Measurements from ENCODE around the gene GALNT14. TPM values are rescaled to one million over a fixed set of nuclear protein-coding genes. Genes with fewer than 3 reads are reported as not detected.

GALNT14 gene
- total and polyA plus RNA-seq, 4 experiments from 2014 or later: 0.32 TPM; not detected in 3

- POLR2A ChIA-PET (ENCODE audit: partially characterized antibody): no interaction called here
These were observed 59.6 kb downstream of the GALNT14 start for GRCh38 chr2:31078579-31079105.

DNA sequence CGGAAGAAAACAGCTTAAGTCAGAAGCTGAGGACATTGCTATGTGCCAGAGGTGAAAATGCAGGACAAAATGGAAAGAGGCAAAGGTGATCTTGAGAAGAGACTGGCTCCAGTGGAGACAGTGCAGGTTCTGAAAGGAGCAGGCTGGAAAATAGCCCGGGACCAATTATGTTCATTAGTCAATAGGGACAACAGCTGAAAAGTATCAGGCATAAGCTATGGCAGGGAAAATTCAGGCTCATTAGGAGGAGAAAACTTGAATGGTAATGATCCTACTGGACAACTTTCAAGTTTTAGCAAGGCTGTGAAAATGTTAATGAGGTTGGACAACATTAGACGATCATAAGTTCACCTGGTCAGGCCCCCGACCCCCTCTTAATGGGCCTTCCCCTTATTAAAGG is 60.2 kb downstream of the GALNT14 start:
- Histone ChIP-seq H3K4me3 (ENCODE audit: low read length in 2 of 2) (no peak overlapping the region), H3K9me3 (ENCODE audit: control insufficient read depth in 1 of 2, low read length in 2 of 2) (no peaks in the 10 kb centered on the region), H3K36me3 (ENCODE audit: insufficient read depth, low read length) (no peaks in the 10 kb centered on the region), H3K27ac (ENCODE audit: low read depth, low read length) (no peak overlapping the region), H3K4me1 (ENCODE audit: insufficient read depth, low read length) (no peaks in the 10 kb centered on the region), H3K27me3 (ENCODE audit: insufficient read depth, low read length) (no peaks in the 10 kb centered on the region)
- no peak overlapping the region for H3K4me3 Mint-ChIP-seq
- ChIA-PET POLR2A (ENCODE audit: partially characterized antibody) (no interaction called here), CTCF (ENCODE audit: partially characterized antibody) (no interaction called here)
- DNase-seq: no peak
- no peaks in the 10 kb centered on the region for H3K36me3 Mint-ChIP-seq
- no peaks in the 10 kb centered on the region for H3K9me3 Mint-ChIP-seq
- intact Hi-C loops (cut with micrococcal nuclease): no loop called here
- H3K4me1 Mint-ChIP-seq: no peaks in the 10 kb centered on the region
- no peak overlapping the region for H3K27ac Mint-ChIP-seq
- H3K27me3 Mint-ChIP-seq: peaks cover 6 to 7% of the 10 kb centered on the region in 2 donors

More at GRCh38 chr2:31078579-31079105, 59.6 kb downstream of the GALNT14 start:
- no peak overlapping the region for H3K27ac Mint-ChIP-seq
- Histone ChIP-seq H3K4me3 (ENCODE audit: low read length in 2 of 2) (no peak overlapping the region), H3K27ac (ENCODE audit: low read depth, low read length) (no peak overlapping the region), H3K4me1 (ENCODE audit: insufficient read depth, low read length) (no peaks in the 10 kb centered on the region), H3K27me3 (ENCODE audit: insufficient read depth, low read length) (no peaks in the 10 kb centered on the region), H3K9me3 (ENCODE audit: control insufficient read depth in 1 of 2, low read length in 2 of 2) (no peaks in the 10 kb centered on the region), H3K36me3 (ENCODE audit: insufficient read depth, low read length) (no peaks in the 10 kb centered on the region)
- H3K4me1 Mint-ChIP-seq: no peaks in the 10 kb centered on the region
- no peak for DNase-seq
- H3K9me3 Mint-ChIP-seq: no peaks in the 10 kb centered on the region
- H3K4me3 Mint-ChIP-seq: no peak overlapping the region
- H3K27me3 Mint-ChIP-seq: peaks cover 8 to 9% of the 10 kb centered on the region in 2 donors
- CTCF ChIA-PET (ENCODE audit: partially characterized antibody): no interaction called here
- no peaks in the 10 kb centered on the region for H3K36me3 Mint-ChIP-seq
- intact Hi-C loops (cut with micrococcal nuclease): no loop called here

GRCh38 chr2:31075941-31076590 is 62.2 kb downstream of the GALNT14 start:
- Histone ChIP-seq H3K4me1 (ENCODE audit: insufficient read depth, low read length) (no peaks in the 10 kb centered on the region), H3K27ac (ENCODE audit: low read depth, low read length) (no peak overlapping the region), H3K4me3 (ENCODE audit: low read length in 2 of 2) (no peak overlapping the region), H3K9me3 (ENCODE audit: control insufficient read depth in 1 of 2, low read length in 2 of 2) (no peaks in the 10 kb centered on the region), H3K27me3 (ENCODE audit: insufficient read depth, low read length) (no peaks in the 10 kb centered on the region), H3K36me3 (ENCODE audit: insufficient read depth, low read length) (no peaks in the 10 kb centered on the region)
- Mint-ChIP-seq H3K9me3 (no peaks in the 10 kb centered on the region), H3K4me3 (no peak overlapping the region), H3K36me3 (no peaks in the 10 kb centered on the region), H3K4me1 (peaks cover 0 to 2% (median 0%) of the 10 kb centered on the region in 4 donors), H3K27ac (no peak overlapping the region), H3K27me3 (peaks cover 3 to 10% of the 10 kb centered on the region in 2 donors)
- DNase-seq: no peak
- ChIA-PET CTCF (ENCODE audit: partially characterized antibody) (no interaction called here), POLR2A (ENCODE audit: partially characterized antibody) (no interaction called here)
- intact Hi-C loops (cut with micrococcal nuclease): no loop called here

DNA sequence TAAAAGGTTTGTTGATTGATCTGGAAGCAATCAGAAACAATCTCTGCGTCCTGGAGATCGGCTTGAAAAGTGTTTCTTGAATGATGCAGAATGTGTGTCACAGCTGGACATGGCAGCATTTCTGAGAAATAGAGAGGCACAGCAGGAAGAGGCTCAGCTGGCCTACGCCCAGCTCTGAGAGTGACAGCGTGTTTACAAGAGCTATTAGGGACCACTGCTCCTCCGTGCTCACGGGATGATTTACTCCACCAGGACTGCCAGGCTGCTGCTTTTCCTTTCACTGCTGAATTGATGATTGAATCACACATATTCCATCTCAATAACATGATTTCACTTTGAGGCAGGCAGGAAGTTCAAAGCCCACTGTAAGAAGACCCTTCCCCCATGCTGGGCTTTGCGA is 62.8 kb downstream of the GALNT14 start:
- ChIA-PET POLR2A (ENCODE audit: partially characterized antibody) (no interaction called here), CTCF (ENCODE audit: partially characterized antibody) (no interaction called here)
- intact Hi-C loops (cut with micrococcal nuclease): no loop called here
- Histone ChIP-seq H3K27me3 (ENCODE audit: insufficient read depth, low read length) (no peaks in the 10 kb centered on the region), H3K4me3 (ENCODE audit: low read length in 2 of 2) (no peak overlapping the region), H3K9me3 (ENCODE audit: control insufficient read depth in 1 of 2, low read length in 2 of 2) (no peaks in the 10 kb centered on the region), H3K27ac (ENCODE audit: low read depth, low read length) (no peak overlapping the region), H3K36me3 (ENCODE audit: insufficient read depth, low read length) (no peaks in the 10 kb centered on the region), H3K4me1 (ENCODE audit: insufficient read depth, low read length) (no peaks in the 10 kb centered on the region)
- peaks cover 3 to 10% of the 10 kb centered on the region in 2 donors for H3K27me3 Mint-ChIP-seq
- no peaks in the 10 kb centered on the region for H3K9me3 Mint-ChIP-seq
- H3K27ac Mint-ChIP-seq: no peak overlapping the region
- H3K4me1 Mint-ChIP-seq: peaks cover 0 to 2% (median 0%) of the 10 kb centered on the region in 4 donors
- H3K36me3 Mint-ChIP-seq: no peaks in the 10 kb centered on the region
- no peak for DNase-seq
- no peak overlapping the region for H3K4me3 Mint-ChIP-seq

- H3K36me3 ChIP-seq (ENCODE audit: insufficient read depth, low read length): no peaks in the 10 kb centered on the region
- H3K27me3 ChIP-seq (ENCODE audit: insufficient read depth, low read length): no peaks in the 10 kb centered on the region
- DNase-seq: no peak
- Mint-ChIP-seq H3K36me3 (no peaks in the 10 kb centered on the region), H3K27ac (no peak overlapping the region), H3K9me3 (no peaks in the 10 kb centered on the region), H3K4me3 (no peak overlapping the region), H3K4me1 (peaks cover 0 to 2% (median 0%) of the 10 kb centered on the region in 4 donors), H3K27me3 (peaks cover 3 to 11% of the 10 kb centered on the region in 2 donors)
- no peaks in the 10 kb centered on the region for H3K4me1 ChIP-seq (ENCODE audit: insufficient read depth, low read length)
- CTCF ChIA-PET (ENCODE audit: partially characterized antibody): no interaction called here
- no peaks in the 10 kb centered on the region for H3K9me3 ChIP-seq (ENCODE audit: control insufficient read depth in 1 of 2, low read length in 2 of 2)
- intact Hi-C loops (cut with micrococcal nuclease): no loop called here
- POLR2A ChIA-PET (ENCODE audit: partially characterized antibody): no interaction called here
- H3K27ac ChIP-seq (ENCODE audit: low read depth, low read length): no peak overlapping the region
- H3K4me3 ChIP-seq (ENCODE audit: low read length in 2 of 2): no peak overlapping the region
These were observed 66.5 kb downstream of the GALNT14 start for GRCh38 chr2:31071741-31072140.

DNA sequence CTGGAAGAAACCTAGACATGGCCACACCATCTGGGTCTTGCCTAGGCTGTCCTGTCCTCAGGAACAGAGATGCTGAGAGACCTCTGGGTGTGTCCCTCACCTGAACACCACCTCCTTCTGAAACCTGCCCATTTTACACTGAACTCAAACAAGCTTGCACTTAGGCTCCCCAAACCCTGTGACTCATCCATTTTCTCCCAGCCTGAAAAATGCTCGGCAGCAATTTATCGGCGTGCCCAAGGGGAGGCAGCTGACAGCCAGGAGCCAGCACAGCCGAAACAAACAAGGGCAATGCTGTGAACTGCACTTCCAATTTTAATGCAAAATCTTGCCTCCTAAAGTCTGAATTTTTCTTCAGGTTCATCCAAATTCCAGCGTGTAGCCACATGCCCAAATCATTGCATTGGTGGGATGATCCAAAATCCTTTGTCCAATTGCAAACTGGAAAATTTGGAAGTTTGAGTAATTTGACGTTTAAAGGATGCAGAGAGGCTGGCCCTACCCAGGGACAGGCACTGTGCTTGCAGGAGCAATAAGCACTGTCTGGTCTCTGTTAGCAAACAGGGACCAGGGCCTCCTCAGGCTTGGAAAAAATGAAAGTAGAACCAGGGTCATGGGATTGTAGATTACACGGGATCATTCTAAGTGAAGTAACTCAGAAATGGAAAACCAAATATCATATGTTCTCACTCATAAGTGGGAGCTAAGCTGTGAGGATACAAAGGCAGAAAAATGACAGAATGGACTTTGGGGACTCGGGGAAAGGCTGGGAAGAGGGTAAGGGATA is 67.7 kb downstream of the GALNT14 start:
- Mint-ChIP-seq H3K4me3 (no peak overlapping the region), H3K27me3 (peaks cover 3 to 11% of the 10 kb centered on the region in 2 donors), H3K4me1 (peaks cover 0 to 2% (median 0%) of the 10 kb centered on the region in 4 donors), H3K9me3 (no peaks in the 10 kb centered on the region), H3K27ac (no peak overlapping the region), H3K36me3 (no peaks in the 10 kb centered on the region)
- Histone ChIP-seq H3K9me3 (ENCODE audit: control insufficient read depth in 1 of 2, low read length in 2 of 2) (no peaks in the 10 kb centered on the region), H3K4me3 (ENCODE audit: low read length in 2 of 2) (no peak overlapping the region), H3K27me3 (ENCODE audit: insufficient read depth, low read length) (no peaks in the 10 kb centered on the region), H3K4me1 (ENCODE audit: insufficient read depth, low read length) (no peaks in the 10 kb centered on the region), H3K27ac (ENCODE audit: low read depth, low read length) (no peak overlapping the region), H3K36me3 (ENCODE audit: insufficient read depth, low read length) (no peaks in the 10 kb centered on the region)
- ChIA-PET POLR2A (ENCODE audit: partially characterized antibody) (no interaction called here), CTCF (ENCODE audit: partially characterized antibody) (interaction anchor here (0.7 kb wide), 1 partner anchor 100 kb away, joined by 3 read pairs; no protein-coding TSS in a partner anchor)
- intact Hi-C loops (cut with micrococcal nuclease): no loop called here
- DNase-seq: no peak

- CTCF ChIA-PET (ENCODE audit: partially characterized antibody): interaction anchor here (0.7 kb wide), 1 partner anchor 100 kb away, joined by 3 read pairs; no protein-coding TSS in a partner anchor
- intact Hi-C loops (cut with micrococcal nuclease): no loop called here
These were observed 68.5 kb downstream of the GALNT14 start for GRCh38 chr2:31069643-31070325.

More at GRCh38 chr2:31069643-31070325, 68.5 kb downstream of the GALNT14 start:
- POLR2A ChIA-PET (ENCODE audit: partially characterized antibody): no interaction called here
- no peaks in the 10 kb centered on the region for H3K36me3 Mint-ChIP-seq
- Histone ChIP-seq H3K27me3 (ENCODE audit: insufficient read depth, low read length) (no peaks in the 10 kb centered on the region), H3K4me3 (ENCODE audit: low read length in 2 of 2) (no peak overlapping the region), H3K36me3 (ENCODE audit: insufficient read depth, low read length) (no peaks in the 10 kb centered on the region), H3K27ac (ENCODE audit: low read depth, low read length) (no peak overlapping the region), H3K9me3 (ENCODE audit: control insufficient read depth in 1 of 2, low read length in 2 of 2) (no peaks in the 10 kb centered on the region), H3K4me1 (ENCODE audit: insufficient read depth, low read length) (no peaks in the 10 kb centered on the region)
- no peak overlapping the region for H3K4me3 Mint-ChIP-seq
- peaks cover 5 to 11% of the 10 kb centered on the region in 2 donors for H3K27me3 Mint-ChIP-seq
- no peak overlapping the region for H3K27ac Mint-ChIP-seq
- no peak for DNase-seq
- H3K9me3 Mint-ChIP-seq: no peaks in the 10 kb centered on the region
- H3K4me1 Mint-ChIP-seq: peaks cover 0 to 2% (median 0%) of the 10 kb centered on the region in 4 donors
